HUDEP-2 (cell line): ENCODE measurements around the gene ANKRD39.

ENCODE experiments used
- DNase-seq, 76 experiments: peaks; one replicate each; lab custom pipeline; 2025; ENCODE audit not compliant: unreplicated experiment in 76 of 76; lab: John Stamatoyannopoulos, UW

The ANKRD39 gene

GRCh38 chr2:96832754-96833507, 24.9 kb downstream of the ANKRD39 start:
- DNase-seq: no peak

GRCh38 chr2:96832408-96832753, 25.4 kb downstream of the ANKRD39 start:
- no peak for DNase-seq

GRCh38 chr2:96831679-96832078, 26.1 kb downstream of the ANKRD39 start:
- DNase-seq: no peak

DNA sequence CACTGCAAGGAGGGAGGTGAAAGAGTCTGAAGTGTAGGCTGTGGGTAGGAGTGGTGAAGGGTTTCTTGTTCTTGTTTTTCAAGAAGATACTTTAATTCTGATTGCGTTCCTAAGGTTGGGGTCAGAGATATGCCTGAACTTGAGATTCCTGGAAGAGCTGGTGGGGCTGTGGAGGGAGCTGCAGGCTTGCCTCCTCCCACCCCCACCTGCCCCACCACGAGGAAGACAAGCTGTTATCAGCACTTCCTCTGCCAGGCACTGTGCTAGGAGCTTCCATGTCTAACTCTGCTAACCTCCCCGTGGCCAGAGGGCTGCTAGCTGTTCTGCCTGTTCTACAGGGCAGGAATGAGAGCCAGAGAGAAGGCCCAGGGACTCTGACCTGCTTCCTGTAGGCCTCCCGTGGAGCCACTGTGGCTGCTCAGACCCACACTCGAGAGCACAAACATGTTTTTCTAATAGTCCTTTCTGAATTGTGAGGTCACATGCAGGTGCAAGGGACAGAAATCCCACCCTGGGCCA, 27.7 kb downstream of the ANKRD39 start:
- DNase-seq: peak in 4 of 76 experiments; percentile 4 to 20 (median 12)

DNA sequence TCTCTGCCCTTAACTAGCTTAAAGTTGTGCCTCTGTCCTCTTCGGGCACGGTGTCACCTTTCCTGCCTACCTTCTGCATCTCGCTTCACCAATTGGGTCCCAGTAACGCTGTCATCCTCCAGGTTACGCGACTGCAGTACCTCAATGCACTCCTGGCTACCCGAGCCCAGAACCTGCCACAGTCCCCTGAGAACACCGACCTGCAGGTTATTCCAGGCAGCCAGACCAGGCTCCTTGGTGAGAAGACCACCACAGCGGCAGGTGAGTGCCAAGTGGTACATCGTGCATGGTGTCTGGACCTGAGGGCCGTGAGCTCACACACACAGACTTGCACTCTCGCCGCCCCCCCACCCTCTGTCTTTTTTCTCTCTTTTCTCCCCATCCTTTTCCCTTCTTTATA, 28.9 kb downstream of the ANKRD39 start:
- DNase-seq: no peak

DNA sequence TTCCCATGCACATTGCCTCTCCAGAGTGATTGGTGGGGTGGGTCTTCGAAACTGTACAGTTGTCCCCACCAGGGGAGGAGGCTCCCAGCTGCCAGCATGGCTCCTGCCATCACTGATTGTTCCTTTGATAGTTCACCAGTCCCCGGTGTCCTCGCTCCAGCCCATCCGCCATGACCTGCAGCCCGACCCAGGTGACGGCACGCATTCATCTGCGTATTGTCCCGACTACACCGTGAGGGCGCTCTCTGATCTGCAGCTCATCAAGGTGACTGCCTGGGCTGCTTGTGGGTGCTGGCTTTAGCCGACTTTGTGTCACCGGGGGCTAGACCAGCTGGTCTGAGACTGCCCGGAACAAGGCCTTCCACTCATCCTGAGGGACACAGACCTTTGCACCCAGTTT, 29.4 kb downstream of the ANKRD39 start:
- no peak for DNase-seq

DNA sequence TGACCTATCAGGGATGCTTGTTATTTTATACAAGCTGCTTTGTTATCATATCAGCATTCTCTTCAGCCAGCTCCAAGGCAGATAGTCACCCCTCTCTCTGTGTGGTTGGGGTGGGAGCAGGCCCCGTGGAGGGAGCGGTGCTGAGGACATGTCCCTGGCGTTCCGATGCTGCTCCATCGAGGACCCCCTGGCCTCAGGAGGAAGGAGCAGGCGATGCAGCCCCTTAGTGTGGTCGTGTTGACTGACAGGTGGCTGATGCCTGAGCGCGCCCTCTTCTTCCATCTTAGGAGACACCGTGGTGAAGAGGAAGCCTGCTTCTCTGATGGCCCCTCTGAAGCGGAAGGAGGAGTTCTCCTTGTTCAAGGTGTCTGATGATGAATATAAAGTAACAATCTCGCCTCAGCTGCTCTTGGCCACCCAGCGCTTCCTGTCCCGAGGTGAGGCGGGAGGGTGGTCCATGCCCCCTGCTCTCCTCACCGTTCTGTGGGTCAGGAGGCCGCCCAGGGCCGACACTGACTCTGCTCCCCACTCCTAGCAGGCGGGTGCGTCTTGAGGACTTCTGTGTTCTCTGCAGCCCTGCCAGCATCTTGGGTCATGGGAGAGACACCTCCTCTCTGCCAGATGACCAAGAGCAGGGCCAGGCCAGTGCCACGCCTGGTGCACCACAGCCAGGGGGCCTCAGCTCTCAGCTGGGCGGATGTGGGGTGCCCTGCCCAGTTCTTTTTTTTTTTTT, 31.1 kb downstream of the ANKRD39 start:
- DNase-seq: no peak

- no peak for DNase-seq
Measured at GRCh38 chr2:96825057-96825456, 32.8 kb downstream of the ANKRD39 start.

DNA sequence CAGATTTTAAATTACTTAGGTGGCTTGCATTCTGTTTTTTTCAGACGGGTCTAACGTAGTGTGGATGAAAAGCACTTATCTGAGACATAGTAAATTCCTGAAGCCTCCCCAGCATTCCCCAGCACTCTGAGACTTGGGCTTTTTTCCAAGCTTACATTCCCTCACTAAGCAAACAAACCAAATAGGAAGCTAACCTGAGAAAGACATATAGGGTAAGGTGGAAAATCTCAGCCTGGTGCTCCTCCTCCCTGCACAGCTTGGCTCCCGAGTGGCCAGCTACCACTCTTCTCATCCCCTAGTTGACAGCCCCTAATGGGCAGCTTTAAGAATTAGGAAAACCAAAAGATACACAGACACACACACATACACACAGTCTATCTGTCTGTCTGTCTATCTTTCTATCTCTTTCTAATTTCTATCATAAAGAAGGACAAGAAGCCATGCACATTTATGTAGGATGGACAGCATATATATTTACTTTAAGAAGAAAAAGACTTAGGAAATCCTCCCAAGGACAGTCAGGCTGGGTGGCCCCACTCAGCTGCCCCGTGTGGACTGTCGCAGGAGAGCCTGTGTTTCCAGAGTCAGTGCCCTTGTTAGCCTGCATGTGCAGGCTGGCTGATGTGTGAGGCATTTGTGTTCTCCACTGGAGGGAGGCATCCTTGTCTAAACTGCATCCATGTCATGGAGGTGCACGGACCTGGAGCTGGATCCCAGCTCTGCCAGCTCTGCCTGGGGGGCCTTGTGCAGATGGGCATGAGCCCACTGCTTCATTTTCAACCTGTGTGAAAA, 33.5 kb downstream of the ANKRD39 start:
- DNase-seq: no peak

DNA sequence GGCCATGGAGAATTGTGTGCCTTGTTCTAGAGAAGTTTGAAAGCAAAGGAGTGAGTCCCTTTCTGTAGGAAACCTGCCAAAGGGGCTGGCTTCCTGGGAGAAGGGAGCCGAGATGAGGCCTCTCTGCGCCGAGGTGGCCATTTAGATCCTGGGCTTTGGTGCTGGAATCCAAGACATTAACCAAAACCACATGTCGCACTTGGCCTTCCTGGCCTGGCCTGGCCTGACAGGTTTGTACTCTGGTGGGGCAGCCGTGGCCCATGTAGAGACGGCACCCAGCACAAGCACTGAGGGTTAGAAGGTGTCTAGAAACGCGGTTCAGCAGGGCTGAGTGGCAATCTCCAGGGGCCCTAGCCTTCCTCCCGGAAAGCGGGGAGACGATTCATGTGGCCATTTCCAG, 34.6 kb downstream of the ANKRD39 start:
- DNase-seq: no peak

GRCh38 chr2:96822786-96823185, 35.0 kb downstream of the ANKRD39 start:
- no peak for DNase-seq

GRCh38 chr2:96821113-96821675, 36.6 kb downstream of the ANKRD39 start:
- DNase-seq: no peak

DNA sequence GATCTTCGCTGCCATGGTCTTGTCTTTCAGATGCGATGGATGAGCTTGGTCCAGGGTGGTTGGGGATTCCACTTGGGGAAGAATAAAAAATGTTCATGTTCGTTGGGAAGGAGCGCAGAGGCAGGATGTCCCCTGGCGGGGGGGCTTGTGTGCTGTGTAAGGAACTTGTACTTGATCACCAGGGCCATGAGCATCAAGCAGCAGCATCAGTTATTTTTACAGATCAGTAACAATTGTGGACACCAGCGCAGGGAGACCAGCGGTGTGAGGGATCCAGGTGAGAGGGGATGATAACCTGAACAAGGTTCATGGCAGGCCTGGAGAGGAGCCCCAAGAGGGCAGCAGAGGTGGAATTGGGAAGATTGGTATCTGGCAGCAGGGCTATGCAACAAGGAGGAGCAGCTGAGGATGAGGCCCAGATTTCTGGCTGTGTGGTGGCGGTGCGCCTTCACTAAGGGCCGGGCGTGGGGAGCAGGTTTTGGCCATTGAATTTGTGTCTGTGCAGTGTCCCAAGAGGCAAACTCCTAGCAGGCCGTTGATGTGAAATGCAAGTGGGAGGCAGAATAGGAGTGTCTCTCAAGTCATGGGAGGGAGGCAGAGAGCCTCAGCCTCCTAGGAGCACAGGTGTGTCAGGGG, 37.8 kb downstream of the ANKRD39 start:
- DNase-seq: no peak

DNA sequence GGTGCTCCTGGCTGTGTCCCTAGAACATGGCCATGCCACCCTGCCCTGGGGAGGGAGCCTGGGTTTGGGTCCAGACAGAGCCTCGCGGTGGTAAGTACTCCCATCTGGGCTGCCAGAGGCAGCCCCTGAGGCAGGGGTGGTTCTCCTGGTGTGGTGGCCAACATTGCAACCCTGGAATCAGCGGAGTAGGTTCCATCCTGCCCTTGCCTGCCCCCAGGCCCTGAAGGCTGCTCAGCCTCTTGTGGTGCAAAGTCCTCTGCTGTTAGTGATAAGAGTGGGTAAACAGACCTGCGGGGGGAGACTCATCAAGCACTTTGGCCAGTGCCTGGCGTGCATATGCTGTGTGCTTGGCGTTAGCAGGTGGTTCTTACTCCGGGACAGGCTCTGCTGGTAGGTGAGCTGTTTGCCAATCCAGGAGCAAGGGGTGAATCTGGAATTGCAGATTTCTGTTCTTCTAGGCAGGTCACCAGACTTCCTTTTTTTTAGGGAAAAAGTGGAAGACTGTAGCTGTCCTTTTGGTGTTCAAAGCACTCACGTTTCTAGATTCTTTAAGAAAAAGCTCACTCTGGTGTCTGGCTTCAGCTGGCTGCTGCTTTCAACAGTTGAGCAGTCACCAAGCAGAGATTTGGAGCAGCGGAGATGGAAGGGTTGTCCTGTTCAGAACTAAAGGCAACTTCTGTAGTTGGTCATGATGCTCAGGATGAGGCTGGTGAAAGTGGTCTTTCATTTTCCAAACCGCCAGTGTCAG, 38.5 kb downstream of the ANKRD39 start:
- peak in 65 of 76 experiments; percentile 5 to 81 (median 50) for DNase-seq

- no peak for DNase-seq
Measured at GRCh38 chr2:96817882-96818281, 39.9 kb downstream of the ANKRD39 start.

GRCh38 chr2:96816836-96817702, 40.7 kb downstream of the ANKRD39 start:
- DNase-seq: peak in 1 of 76 experiments; percentile 40

DNA sequence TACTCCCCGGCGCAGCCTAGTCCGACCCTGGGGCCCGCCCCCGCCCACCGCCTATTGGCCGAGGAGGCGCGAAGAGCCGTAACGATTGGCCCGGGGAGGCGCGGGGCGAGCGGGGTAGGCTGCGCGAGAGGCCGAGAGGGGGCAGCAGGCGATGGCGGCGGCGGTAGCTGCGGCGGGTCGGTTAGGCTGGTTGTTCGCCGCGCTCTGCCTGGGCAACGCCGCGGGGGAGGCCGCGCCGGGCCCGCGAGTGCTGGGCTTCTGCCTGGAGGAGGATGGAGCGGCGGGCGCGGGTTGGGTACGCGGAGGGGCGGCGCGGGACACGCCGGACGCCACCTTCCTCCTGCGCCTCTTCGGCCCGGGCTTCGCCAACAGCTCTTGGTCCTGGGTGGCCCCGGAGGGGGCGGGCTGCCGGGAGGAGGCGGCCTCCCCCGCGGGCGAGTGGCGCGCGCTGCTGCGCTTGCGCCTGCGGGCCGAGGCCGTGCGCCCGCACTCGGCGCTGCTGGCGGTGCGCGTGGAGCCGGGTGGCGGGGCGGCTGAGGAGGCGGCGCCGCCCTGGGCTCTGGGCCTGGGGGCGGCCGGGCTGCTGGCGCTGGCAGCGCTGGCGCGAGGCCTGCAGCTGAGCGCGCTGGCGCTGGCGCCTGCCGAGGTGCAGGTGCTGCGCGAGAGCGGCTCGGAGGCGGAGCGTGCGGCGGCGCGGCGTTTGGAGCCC, 41.5 kb downstream of the ANKRD39 start, which contains the start of gene CNNM3:
Gene CNNM3 (plus strand): TSS at position 142 of the 709 bp plus-strand sequence. CDS start 10 bp downstream, at position 152.
- DNase-seq: peak in 75 of 76 experiments; percentile 30 to 96 (median 87)
